AG09319 (cell line): Measurements from ENCODE around the gene CSNK1G1.
"Not testable (repeated sequence)": the region's sequence is repeated elsewhere in the genome, so short reads cannot be mapped to it uniquely, and the experiment has no call there.

Experiments used
- DNase-seq: peaks from one replicate; pipeline ENCODE4 v3.0.0-alpha.2; 2010; ENCODE audit warnings: low read depth; ENCODE audit errors: extremely low read depth
- TF ChIP-seq, protein P1 (sequence below): IDR thresholded peaks from 2 replicates; pipeline ENCODE4 v1.5.1; 2011; ENCODE audit warnings: low read depth, mild to moderate bottlenecking, inconsistent platforms, low read length, moderate library complexity

The CSNK1G1 gene

GRCh38 chr15:64284042-64284441, 71.9 kb downstream of the CSNK1G1 start:
- TF ChIP-seq, protein P1, sequence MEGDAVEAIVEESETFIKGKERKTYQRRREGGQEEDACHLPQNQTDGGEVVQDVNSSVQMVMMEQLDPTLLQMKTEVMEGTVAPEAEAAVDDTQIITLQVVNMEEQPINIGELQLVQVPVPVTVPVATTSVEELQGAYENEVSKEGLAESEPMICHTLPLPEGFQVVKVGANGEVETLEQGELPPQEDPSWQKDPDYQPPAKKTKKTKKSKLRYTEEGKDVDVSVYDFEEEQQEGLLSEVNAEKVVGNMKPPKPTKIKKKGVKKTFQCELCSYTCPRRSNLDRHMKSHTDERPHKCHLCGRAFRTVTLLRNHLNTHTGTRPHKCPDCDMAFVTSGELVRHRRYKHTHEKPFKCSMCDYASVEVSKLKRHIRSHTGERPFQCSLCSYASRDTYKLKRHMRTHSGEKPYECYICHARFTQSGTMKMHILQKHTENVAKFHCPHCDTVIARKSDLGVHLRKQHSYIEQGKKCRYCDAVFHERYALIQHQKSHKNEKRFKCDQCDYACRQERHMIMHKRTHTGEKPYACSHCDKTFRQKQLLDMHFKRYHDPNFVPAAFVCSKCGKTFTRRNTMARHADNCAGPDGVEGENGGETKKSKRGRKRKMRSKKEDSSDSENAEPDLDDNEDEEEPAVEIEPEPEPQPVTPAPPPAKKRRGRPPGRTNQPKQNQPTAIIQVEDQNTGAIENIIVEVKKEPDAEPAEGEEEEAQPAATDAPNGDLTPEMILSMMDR, result no peak
- DNase-seq, result peak; percentile 19

- no peak for DNase-seq
- TF ChIP-seq, protein P1, result no peak
These were observed 73.3 kb downstream of the CSNK1G1 start for GRCh38 chr15:64282701-64283100.

DNA sequence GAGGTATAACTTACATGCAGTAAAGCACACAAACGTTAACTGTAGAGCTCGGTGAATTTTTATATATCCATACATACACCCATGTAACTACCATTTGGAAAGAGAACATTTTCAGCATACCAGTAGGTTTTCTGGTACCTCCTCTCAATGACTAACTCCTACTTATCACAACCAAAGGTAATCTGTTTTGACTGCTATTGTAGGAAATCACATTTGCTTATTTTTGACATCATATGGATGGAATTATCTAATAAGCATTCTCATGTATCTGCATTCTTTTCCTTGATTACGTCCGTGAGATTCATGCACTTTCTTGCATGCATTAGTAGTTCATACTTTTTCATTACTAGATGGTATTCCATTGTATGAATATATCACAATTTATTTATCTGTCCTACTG, 76.8 kb downstream of the CSNK1G1 start:
- TF ChIP-seq, protein P1, result no peak
- peak; percentile 60 for DNase-seq

DNA sequence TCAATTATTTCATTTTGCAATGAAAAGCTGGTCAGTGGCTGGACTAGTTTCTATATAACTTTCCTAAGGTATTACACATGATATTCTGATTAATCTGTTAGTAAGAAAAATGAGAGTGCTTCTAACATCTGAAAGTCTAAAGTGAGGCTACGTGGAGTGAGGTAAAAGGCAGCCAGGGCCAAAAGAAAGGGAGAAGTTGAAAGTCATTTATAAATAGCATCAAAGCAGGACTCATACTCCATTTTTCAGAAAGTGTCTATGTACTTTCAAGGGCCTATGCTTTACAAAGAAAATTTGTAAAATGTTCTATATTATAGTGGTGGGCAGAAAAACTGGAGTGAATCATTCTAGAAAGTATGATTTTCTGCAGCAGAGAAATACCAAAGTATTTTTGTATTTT, 80.0 kb downstream of the CSNK1G1 start:
- TF ChIP-seq, protein P1, result no peak
- DNase-seq, result no peak

DNA sequence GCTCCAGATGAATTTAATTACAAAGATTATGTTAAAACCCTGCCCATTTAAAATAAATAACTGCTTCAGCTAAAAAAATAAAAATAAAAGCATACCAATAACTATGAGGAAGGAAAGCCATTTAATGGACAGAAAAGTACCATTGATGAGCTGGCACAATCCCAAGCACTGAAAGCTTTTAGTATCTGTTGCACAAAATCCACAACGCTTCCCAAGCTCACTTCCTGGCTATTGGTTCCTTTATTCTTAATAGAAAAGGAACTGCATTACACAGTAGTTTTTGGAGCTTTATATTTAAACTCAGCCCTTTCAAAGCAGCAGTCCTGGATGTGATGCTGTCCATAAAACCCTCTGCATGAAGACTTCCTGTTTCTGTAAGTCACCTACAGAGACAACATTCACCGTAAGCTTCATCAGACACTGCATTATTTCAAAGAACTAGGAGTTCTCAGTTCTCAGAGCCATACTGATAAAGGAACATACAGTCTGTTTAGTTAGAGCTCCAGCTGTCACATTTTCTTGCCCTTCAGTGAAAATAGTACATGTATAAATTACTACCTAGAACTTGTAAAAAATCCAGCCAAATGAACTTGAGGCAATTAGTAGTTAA, 81.5 kb downstream of the CSNK1G1 start:
- DNase-seq, result peak; percentile 32
- TF ChIP-seq, protein P1, result no peak

DNA sequence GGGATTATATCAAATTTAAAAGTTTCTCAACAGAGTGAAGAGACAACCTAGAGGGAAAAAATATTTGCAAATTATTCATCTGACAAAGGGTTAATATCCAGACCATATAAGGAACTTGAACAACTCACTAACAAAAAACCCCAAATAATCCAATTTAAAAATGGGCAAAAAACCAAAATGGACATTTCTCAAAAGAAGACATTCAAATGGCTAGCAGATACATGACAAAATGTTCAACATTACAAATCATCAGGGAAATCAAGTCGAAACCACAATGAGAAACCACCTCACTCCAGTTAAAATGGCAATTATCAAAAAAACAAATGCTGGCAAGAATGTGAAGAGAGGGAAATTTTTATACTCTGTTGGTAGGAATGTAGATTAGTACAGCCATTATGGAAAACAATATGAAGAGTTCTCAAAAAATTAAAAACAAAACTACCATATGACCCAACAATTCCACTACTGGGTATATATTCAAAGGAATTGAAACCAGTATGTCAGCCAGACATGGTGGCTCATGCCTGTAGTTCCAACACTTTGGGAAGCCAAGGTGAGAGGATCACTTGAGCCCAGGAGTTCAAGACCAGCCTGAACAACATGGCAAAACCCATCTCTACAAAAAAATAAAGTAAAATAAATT, 88.5 kb downstream of the CSNK1G1 start:
- TF ChIP-seq, protein P1, result no peak
- no peak for DNase-seq

DNA sequence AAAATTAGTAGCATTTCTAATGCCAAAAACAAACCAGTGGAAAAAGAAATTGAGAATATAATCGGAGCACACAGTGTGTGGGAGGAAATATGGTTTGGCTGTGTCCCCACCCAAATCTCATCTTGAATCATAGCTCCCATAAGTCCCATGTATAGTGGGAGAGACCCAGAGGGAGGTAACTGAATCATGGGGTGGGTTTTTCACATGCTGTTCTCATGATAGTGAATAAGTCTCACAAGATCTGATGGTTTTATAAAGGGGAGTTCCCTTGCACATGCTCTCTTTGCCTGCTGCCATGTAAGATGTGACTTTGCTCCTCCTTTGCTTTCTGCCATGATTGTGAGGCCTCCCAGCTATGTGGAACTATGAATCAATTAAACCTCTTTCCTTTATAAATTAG, 90.8 kb downstream of the CSNK1G1 start:
- DNase-seq, result not testable (repeated sequence)

- no peak for DNase-seq
- TF ChIP-seq, protein P1, result no peak
These were observed 91.5 kb downstream of the CSNK1G1 start for GRCh38 chr15:64264502-64264901.
